GM21576 (cell line): ENCODE measurements around the gene COMP.
"Not testable (repeated sequence)": the region's sequence is repeated elsewhere in the genome, so short reads cannot be mapped to it uniquely, and the experiment has no call there.

Experiments
- ATAC-seq: cut with Tn5 transposase; IDR thresholded peaks from one replicate; pipeline ENCODE4 v1.9.1; 2021; ENCODE audit warnings: mild to moderate bottlenecking, moderate library complexity; ENCODE audit not compliant: unreplicated experiment

The COMP gene

GRCh38 chr19:18733762-18734332, 57.3 kb downstream of the COMP start:
- ATAC-seq: not testable (repeated sequence)

GRCh38 chr19:18733196-18733647, 57.9 kb downstream of the COMP start:
- ATAC-seq: no peak
